Vagina (tissue), 2 donors: ENCODE data around the gene CD302. TPM values are rescaled to one million over a fixed set of nuclear protein-coding genes. Genes with fewer than 3 reads are reported as not detected.
"Not testable (repeated sequence)": the region's sequence is repeated elsewhere in the genome, so short reads cannot be mapped to it uniquely, and the experiment has no call there.

Experiments
- DNase-seq, 2 donors: peaks; one replicate each; pipeline ENCODE4 v3.0.0-alpha.2; 2017; ENCODE audit errors: extremely low spot score in 2 of 2
- H3K27ac ChIP-seq: fragments of 200-600 bp; sonication (generic); one replicate; pipeline ENCODE4 v1.5.1; 2019
- H3K27me3 ChIP-seq: fragments of 200-600 bp; sonication (generic); one replicate; pipeline ENCODE4 v1.5.1; 2019
- H3K36me3 ChIP-seq, 2 donors: fragments of 200-600 bp; sonication (generic); one replicate each; pipeline ENCODE4 v1.5.1; 2017 to 2019
- H3K4me1 ChIP-seq: fragments of 200-600 bp; sonication (generic); one replicate; pipeline ENCODE4 v1.5.1; 2019
- H3K4me3 ChIP-seq, 2 donors: fragments of 200-600 bp; sonication (generic); 1 replicate in 1 of 2; 2 replicates in 1 of 2; pipeline ENCODE4 v1.5.1; 2016 to 2019
- H3K9me3 ChIP-seq: fragments of 200-600 bp; sonication (generic); one replicate; pipeline ENCODE4 v1.5.1; 2019
- POLR2A ChIP-seq, 2 donors: fragments of 450-650 bp; IDR thresholded peaks; one replicate each; pipeline ENCODE4 v1.6.1; 2017; ENCODE audit warnings: antibody characterized with exemption in 2 of 2, mild to moderate bottlenecking in 2 of 2, moderate library complexity in 2 of 2
- POLR2AphosphoS5 ChIP-seq, 2 donors: sonication (generic); formaldehyde crosslinking; IDR thresholded peaks; one replicate each; pipeline ENCODE4 v1.9.0; 2017; ENCODE audit warnings: antibody characterized with exemption in 2 of 2, mild to moderate bottlenecking in 2 of 2, low read depth in 1 of 2; ENCODE audit not compliant: insufficient read depth in 1 of 2
- intact Hi-C: fragments of 100-400 bp; cut with DNase I; formaldehyde crosslinking; loops from one replicate; pipeline ENCODE4 v1.15.1; 2023
- total RNA-seq: library from RNA; depleted of rRNA; stranded (reverse); fragments of >200 nt; gene quantifications from one replicate; pipeline ENCODE4 v1.2.3, GENCODE V29; 2016
- TF ChIP-seq, protein P1 (sequence below), 3 experiments: fragments of 450-650 bp in 2 of 3; fragments of 200-600 bp in 1 of 3; sonication (generic) in 1 of 3; IDR thresholded peaks; one replicate each; pipeline ENCODE4 v1.5.1; 2017 to 2019; ENCODE audit warnings: antibody characterized with exemption in 3 of 3, mild to moderate bottlenecking in 2 of 3, moderate library complexity in 2 of 3

CD302 gene
- total RNA-seq, 1 donor from 2014 or later: 56.5 TPM

DNA sequence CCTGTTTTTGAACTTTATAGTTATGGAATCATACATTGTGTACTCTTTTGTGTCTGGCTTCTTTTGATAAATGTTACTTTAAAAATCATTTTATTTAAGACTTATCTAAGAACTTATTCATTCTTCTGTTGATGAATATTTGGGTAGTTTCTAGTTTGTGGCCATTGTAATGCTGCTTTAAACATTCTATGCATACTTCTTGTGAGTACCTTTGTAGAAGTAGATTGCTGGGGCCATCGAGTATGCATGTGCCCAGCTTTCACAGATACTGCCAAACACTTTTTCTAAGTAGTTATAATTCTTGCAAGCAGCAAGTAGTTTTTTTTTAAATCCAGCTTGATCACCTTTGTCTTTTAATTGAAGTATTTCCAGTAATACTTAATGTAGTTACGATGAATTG is 11.1 kb downstream of the CD302 start:
- H3K27me3 ChIP-seq: no peaks in the 10 kb centered on the region
- no peak overlapping the region for H3K4me3 ChIP-seq
- H3K9me3 ChIP-seq: no peaks in the 10 kb centered on the region
- H3K4me1 ChIP-seq: peaks cover 23% of the 10 kb centered on the region
- intact Hi-C loops: no loop called here
- no peak overlapping the region for H3K27ac ChIP-seq
- no peak for DNase-seq
- H3K36me3 ChIP-seq: no peaks in the 10 kb centered on the region
- TF ChIP-seq POLR2AphosphoS5 (IDR thresholded peaks at IDR 0.05; ENCODE audit: insufficient read depth in 1 of 2, low read depth in 1 of 2): no peak

DNA sequence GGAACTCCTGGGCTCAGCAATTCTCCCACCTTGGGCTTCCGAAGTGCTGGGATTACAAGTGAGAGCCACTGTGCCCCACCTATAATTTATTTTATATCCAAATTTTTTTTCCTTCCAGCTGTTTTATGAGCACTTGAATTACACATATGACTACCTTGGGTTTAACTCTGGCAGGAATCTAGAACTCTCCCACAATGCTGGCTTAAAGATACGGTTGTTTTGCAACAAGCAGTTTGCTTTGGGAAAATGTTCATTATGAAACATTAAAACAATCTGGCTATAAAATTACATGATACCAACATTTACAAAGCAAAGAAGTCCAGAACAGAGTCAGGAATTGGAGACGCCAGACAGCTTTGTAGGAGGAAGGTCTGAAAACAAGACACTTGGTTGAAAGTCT is 12.8 kb downstream of the CD302 start:
- no peaks in the 10 kb centered on the region for H3K27me3 ChIP-seq
- TF ChIP-seq POLR2AphosphoS5 (IDR thresholded peaks at IDR 0.05; ENCODE audit: insufficient read depth in 1 of 2, low read depth in 1 of 2) (no peak), POLR2A (IDR thresholded peaks at IDR 0.05) (no peak)
- TF ChIP-seq, protein P1, sequence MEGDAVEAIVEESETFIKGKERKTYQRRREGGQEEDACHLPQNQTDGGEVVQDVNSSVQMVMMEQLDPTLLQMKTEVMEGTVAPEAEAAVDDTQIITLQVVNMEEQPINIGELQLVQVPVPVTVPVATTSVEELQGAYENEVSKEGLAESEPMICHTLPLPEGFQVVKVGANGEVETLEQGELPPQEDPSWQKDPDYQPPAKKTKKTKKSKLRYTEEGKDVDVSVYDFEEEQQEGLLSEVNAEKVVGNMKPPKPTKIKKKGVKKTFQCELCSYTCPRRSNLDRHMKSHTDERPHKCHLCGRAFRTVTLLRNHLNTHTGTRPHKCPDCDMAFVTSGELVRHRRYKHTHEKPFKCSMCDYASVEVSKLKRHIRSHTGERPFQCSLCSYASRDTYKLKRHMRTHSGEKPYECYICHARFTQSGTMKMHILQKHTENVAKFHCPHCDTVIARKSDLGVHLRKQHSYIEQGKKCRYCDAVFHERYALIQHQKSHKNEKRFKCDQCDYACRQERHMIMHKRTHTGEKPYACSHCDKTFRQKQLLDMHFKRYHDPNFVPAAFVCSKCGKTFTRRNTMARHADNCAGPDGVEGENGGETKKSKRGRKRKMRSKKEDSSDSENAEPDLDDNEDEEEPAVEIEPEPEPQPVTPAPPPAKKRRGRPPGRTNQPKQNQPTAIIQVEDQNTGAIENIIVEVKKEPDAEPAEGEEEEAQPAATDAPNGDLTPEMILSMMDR (IDR thresholded peaks at IDR 0.05): no peak
- no peaks in the 10 kb centered on the region for H3K9me3 ChIP-seq
- H3K27ac ChIP-seq: no peak overlapping the region
- no peak overlapping the region for H3K4me3 ChIP-seq
- intact Hi-C loops: no loop called here
- H3K4me1 ChIP-seq: peaks cover 21% of the 10 kb centered on the region
- no peaks in the 10 kb centered on the region for H3K36me3 ChIP-seq
- no peak for DNase-seq

DNA sequence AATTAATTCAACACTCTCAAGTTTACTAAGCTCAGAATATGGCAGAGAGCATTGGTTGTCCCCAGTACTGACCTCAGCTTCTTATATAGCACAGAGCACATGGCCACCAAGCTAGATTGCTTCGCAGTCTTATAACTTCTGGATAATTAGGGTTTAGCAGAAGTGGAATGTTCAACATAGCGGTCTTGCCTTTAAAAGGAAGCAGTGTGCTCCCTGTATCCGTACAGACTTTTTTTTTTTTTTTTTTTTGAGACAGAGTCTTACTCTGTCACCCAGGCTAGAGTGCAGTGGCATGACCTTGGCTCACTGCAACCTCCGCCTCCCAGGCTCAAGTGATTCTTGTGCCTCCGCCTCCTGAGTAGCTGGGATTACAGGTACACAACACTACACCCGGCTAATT is 13.3 kb downstream of the CD302 start:
- DNase-seq, intact Hi-C loops, H3K9me3 ChIP-seq, H3K27ac ChIP-seq, H3K4me3 ChIP-seq, H3K27me3 ChIP-seq, H3K36me3 ChIP-seq: not testable (repeated sequence)
- H3K4me1 ChIP-seq: peaks cover 19% of the 10 kb centered on the region

DNA sequence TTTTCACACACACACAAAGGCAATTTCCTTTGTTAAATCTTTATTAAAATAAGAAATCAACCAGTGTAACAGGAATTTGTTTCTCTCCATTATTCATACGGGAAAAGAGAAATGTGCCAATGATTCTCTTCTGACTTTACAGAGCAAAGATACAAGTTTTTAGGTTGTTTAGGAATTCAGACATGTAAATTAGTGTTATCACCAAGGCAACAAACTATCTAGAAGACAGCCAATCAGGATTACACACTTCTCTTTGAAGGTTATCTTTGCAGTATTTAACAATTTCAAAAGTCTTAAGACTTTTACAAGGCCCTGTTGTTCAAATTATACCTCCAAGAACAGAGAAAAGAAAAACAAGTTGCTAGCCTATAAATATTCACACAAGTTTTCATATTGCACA is 14.5 kb downstream of the CD302 start:
- Histone ChIP-seq H3K4me3 (no peak overlapping the region), H3K36me3 (no peaks in the 10 kb centered on the region), H3K4me1 (peaks cover 19% of the 10 kb centered on the region), H3K27me3 (no peaks in the 10 kb centered on the region), H3K27ac (no peak overlapping the region), H3K9me3 (no peaks in the 10 kb centered on the region)
- TF ChIP-seq, protein P1 (IDR thresholded peaks at IDR 0.05): no peak
- TF ChIP-seq POLR2AphosphoS5 (IDR thresholded peaks at IDR 0.05; ENCODE audit: insufficient read depth in 1 of 2, low read depth in 1 of 2) (no peak), POLR2A (IDR thresholded peaks at IDR 0.05) (no peak)
- DNase-seq: no peak
- intact Hi-C loops: no loop called here

DNA sequence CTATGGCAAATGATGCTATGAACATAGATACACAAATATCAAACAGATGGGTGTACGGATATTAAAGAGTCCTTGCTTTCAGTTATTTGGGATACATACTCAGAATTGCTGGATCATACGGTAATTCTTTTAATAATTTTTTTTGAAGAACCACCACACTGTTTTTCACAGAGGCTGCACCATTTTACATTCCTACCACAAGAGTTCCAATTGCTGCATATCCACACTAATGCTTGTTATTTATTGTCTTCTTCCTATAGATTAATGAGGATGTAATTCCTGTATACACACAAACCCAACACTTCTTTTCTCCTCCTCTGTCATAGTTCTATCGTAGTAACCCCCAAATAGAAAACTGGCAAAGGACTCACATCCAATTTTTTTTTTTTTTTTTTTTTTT is 21.7 kb downstream of the CD302 start:
- intact Hi-C loops: no loop called here
- H3K4me3 ChIP-seq: no peak overlapping the region
- TF ChIP-seq POLR2A (IDR thresholded peaks at IDR 0.05) (no peak), POLR2AphosphoS5 (IDR thresholded peaks at IDR 0.05; ENCODE audit: insufficient read depth in 1 of 2, low read depth in 1 of 2) (no peak)
- TF ChIP-seq, protein P1 (IDR thresholded peaks at IDR 0.05): no peak
- no peak overlapping the region for H3K27ac ChIP-seq
- no peak for DNase-seq
- H3K27me3 ChIP-seq: no peaks in the 10 kb centered on the region
- no peaks in the 10 kb centered on the region for H3K36me3 ChIP-seq
- no peaks in the 10 kb centered on the region for H3K9me3 ChIP-seq
- no peaks in the 10 kb centered on the region for H3K4me1 ChIP-seq

DNA sequence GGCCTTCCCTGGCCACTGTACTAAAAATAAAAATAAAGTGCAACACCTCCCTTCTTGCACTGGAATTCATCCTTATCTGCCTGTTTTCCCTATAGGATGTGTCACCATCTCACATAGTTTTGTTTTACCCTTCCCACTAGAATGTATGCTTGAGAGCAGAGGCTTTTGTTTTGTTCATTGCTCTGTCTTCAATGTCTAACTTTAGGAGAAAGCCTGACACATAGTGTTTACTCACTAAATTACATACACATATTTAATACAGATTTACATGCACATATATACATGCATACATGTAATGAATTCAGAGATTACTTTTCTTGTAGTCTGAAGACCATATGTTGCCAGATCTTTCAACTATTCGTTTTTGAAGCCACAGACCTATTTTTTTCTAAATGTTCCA is 23.0 kb downstream of the CD302 start:
- no peaks in the 10 kb centered on the region for H3K4me1 ChIP-seq
- TF ChIP-seq POLR2AphosphoS5 (IDR thresholded peaks at IDR 0.05; ENCODE audit: insufficient read depth in 1 of 2, low read depth in 1 of 2): no peak
- TF ChIP-seq, protein P1 (IDR thresholded peaks at IDR 0.05): no peak
- TF ChIP-seq POLR2A (IDR thresholded peaks at IDR 0.05): no peak
- no peaks in the 10 kb centered on the region for H3K36me3 ChIP-seq
- no peak overlapping the region for H3K4me3 ChIP-seq
- H3K27me3 ChIP-seq: no peaks in the 10 kb centered on the region
- no peaks in the 10 kb centered on the region for H3K9me3 ChIP-seq
- no peak overlapping the region for H3K27ac ChIP-seq
- DNase-seq: no peak
- intact Hi-C loops: no loop called here
